SK-N-SH (cell line): ENCODE data around the gene DNAJA3. TPM values are rescaled to one million over a fixed set of nuclear protein-coding genes. Genes with fewer than 3 reads are reported as not detected.

Experiments used
- CTCF ChIA-PET: fragments of 300-600, 350-600 bp; formaldehyde crosslinking; extraction: SDS; loops from one replicate; lab custom pipeline; 2021; lab: Yijun Ruan, JAX
- POLR2A ChIA-PET: fragments of 350-600 bp; sonication (Branson Sonifier 250); formaldehyde crosslinking; extraction: SDS; loops from one replicate; lab custom pipeline; 2020; ENCODE audit warnings: antibody characterized with exemption, inconsistent platforms; lab: Yijun Ruan, JAX
- DNase-seq: peaks from one replicate; pipeline ENCODE4 v3.0.0; 2012
- H2AFZ ChIP-seq: fragments of 200-600 bp; sonication (generic); 2 replicates; pipeline ENCODE4 v1.8.1; 2016; ENCODE audit warnings: antibody characterized with exemption, mild to moderate bottlenecking, low read depth
- H3F3A ChIP-seq: fragments of 200-600 bp; sonication (generic); replicated peaks from 2 replicates; pipeline ENCODE3; 2016; ENCODE audit warnings: antibody characterized with exemption, mild to moderate bottlenecking; ENCODE audit not compliant: insufficient read depth
- H3K27ac ChIP-seq, 2 experiments: fragments of 200-500 bp in 1 of 2; fragments of 200-600 bp in 1 of 2; sonication (Bioruptor generic) in 1 of 2; sonication (generic), shearing (Covaris generic) in 1 of 2; 2 replicates each; pipeline versions ENCODE4 v1.5.1 to v1.6.1; 2014 to 2016; ENCODE audit warnings: low read depth in 2 of 2, inconsistent platforms in 1 of 2, low read length in 1 of 2, mild to moderate bottlenecking in 1 of 2, mixed read lengths in 1 of 2
- H3K27me3 ChIP-seq: fragments of 200-600 bp; sonication (generic), shearing (Covaris generic); 2 replicates; pipeline ENCODE4 v1.6.1; 2016; ENCODE audit warnings: mixed run types; ENCODE audit not compliant: insufficient read depth
- H3K36me3 ChIP-seq, 2 experiments: fragments of 200-500 bp in 1 of 2; fragments of 200-600 bp in 1 of 2; sonication (Bioruptor generic) in 1 of 2; sonication (generic) in 1 of 2; replicated peaks in 1 of 2; 2 replicates each; pipeline versions ENCODE3 to v1.5.1; 2014 to 2016; ENCODE audit warnings: low read length in 1 of 2, mild to moderate bottlenecking in 1 of 2; ENCODE audit not compliant: insufficient read depth in 2 of 2, control insufficient read depth in 1 of 2
- H3K4me1 ChIP-seq, 2 experiments: fragments of 200-500 bp in 1 of 2; fragments of 200-600 bp in 1 of 2; sonication (Bioruptor generic) in 1 of 2; sonication (generic), shearing (Covaris generic) in 1 of 2; 2 replicates each; pipeline versions ENCODE4 v1.5.1 to v1.6.1; 2014 to 2016; ENCODE audit warnings: low read depth in 1 of 2, low read length in 1 of 2, mixed run types in 1 of 2; ENCODE audit not compliant: insufficient read depth in 2 of 2, control insufficient read depth in 1 of 2
- H3K4me2 ChIP-seq: fragments of 200-600 bp; sonication (generic), shearing (Covaris generic); 2 replicates; pipeline ENCODE4 v1.6.1; 2017; ENCODE audit warnings: mixed run types
- H3K4me3 ChIP-seq, 2 experiments: fragments of 200-500 bp in 1 of 2; fragments of 200-600 bp in 1 of 2; sonication (Bioruptor generic) in 1 of 2; sonication (generic), shearing (Covaris generic) in 1 of 2; 2 replicates each; pipeline versions ENCODE4 v1.5.1 to v1.8.1; 2014 to 2016; ENCODE audit warnings: low read depth in 2 of 2, inconsistent platforms in 1 of 2, low read length in 1 of 2, mild to moderate bottlenecking in 1 of 2, mixed read lengths in 1 of 2, moderate library complexity in 1 of 2
- H3K79me2 ChIP-seq: fragments of 200-600 bp; sonication (generic); 2 replicates; pipeline ENCODE4 v1.8.1; 2017; ENCODE audit warnings: mild to moderate bottlenecking; ENCODE audit not compliant: insufficient read depth
- H3K9ac ChIP-seq: fragments of 200-600 bp; sonication (generic); 2 replicates; pipeline ENCODE4 v1.6.1; 2017; ENCODE audit warnings: mixed run types
- H3K9me2 ChIP-seq: fragments of 200-600 bp; sonication (generic); 2 replicates; pipeline ENCODE4 v1.6.1; 2017; ENCODE audit warnings: mixed run types
- H3K9me3 ChIP-seq: fragments of 200-600 bp; sonication (generic); 2 replicates; pipeline ENCODE4 v1.6.1; 2017; ENCODE audit warnings: mixed run types, mild to moderate bottlenecking, moderate library complexity
- H4K20me1 ChIP-seq: fragments of 200-600 bp; sonication (generic); 2 replicates; pipeline ENCODE4 v1.6.1; 2017; ENCODE audit warnings: mild to moderate bottlenecking, mixed run types; ENCODE audit not compliant: insufficient read depth
- CHD2 ChIP-seq: fragments of 150-350 bp; IDR thresholded peaks from 2 replicates; pipeline ENCODE4 v1.6.1; 2018; ENCODE audit warnings: low read length; ENCODE audit not compliant: partially characterized antibody
- ELF1 ChIP-seq: IDR thresholded peaks from 2 replicates; pipeline ENCODE4 v1.4.0; 2012
- FOXJ3 ChIP-seq: sonication (generic); formaldehyde crosslinking; IDR thresholded peaks from 2 replicates; pipeline ENCODE4 v1.5.1; 2020; ENCODE audit warnings: mild to moderate bottlenecking, missing genetic modification reagents
- GABPA ChIP-seq: IDR thresholded peaks from 2 replicates; pipeline ENCODE4 v1.4.0; 2012; ENCODE audit warnings: low read depth, mild to moderate bottlenecking
- GATA2 ChIP-seq: sonication (generic); formaldehyde crosslinking; IDR thresholded peaks from 2 replicates; pipeline ENCODE4 v1.5.0; 2020; ENCODE audit warnings: mild to moderate bottlenecking, missing genetic modification reagents
- IRF3 ChIP-seq: fragments of 150-350 bp; IDR thresholded peaks from 2 replicates; pipeline ENCODE4 v1.6.1; 2016; ENCODE audit warnings: mild to moderate bottlenecking, low read depth, low read length
- MXI1 ChIP-seq: IDR thresholded peaks from 2 replicates; pipeline ENCODE4 v1.6.1; 2012; ENCODE audit warnings: mild to moderate bottlenecking, low read depth, low read length, improper control_type of control experiment
- NRF1 ChIP-seq: IDR thresholded peaks from 2 replicates; pipeline ENCODE4 v1.6.1; 2012; ENCODE audit warnings: low read depth, mild to moderate bottlenecking, low read length
- PBX3 ChIP-seq: IDR thresholded peaks from 2 replicates; pipeline ENCODE4; 2012
- RAD21 ChIP-seq: IDR thresholded peaks from 2 replicates; pipeline ENCODE4 v1.6.1; 2012; ENCODE audit warnings: mild to moderate bottlenecking, low read length
- RFX5 ChIP-seq: IDR thresholded peaks from 2 replicates; pipeline ENCODE4 v1.6.1; 2012; ENCODE audit warnings: mild to moderate bottlenecking, improper control_type of control experiment, low read length
- RXRA ChIP-seq: IDR thresholded peaks from 2 replicates; pipeline ENCODE4 v1.4.0; 2012; ENCODE audit warnings: low read depth, mild to moderate bottlenecking, borderline replicate concordance
- TAF1 ChIP-seq: IDR thresholded peaks from 2 replicates; pipeline ENCODE4 v1.6.1; 2012; ENCODE audit warnings: low read depth, mild to moderate bottlenecking, low read length, moderate library complexity, borderline replicate concordance
- TCF12 ChIP-seq: IDR thresholded peaks from 2 replicates; pipeline ENCODE4 v1.4.0; 2012
- TEAD4 ChIP-seq: IDR thresholded peaks from 2 replicates; pipeline ENCODE4 v1.4.0; 2012; ENCODE audit warnings: mild to moderate bottlenecking, borderline replicate concordance; ENCODE audit not compliant: insufficient read depth
- USF1 ChIP-seq: IDR thresholded peaks from 2 replicates; pipeline ENCODE4 v1.4.0; 2012; ENCODE audit warnings: low read depth, borderline replicate concordance
- WGBS: methylation state at CpG from one replicate; pipeline ENCODE4 v1.1.6; 2017; ENCODE audit warnings: low lambda C conversion rate; 5-methylcytosine and 5-hydroxymethylcytosine counted together
- polyA plus RNA-seq, 3 experiments: library from polyadenylated mRNA; depleted of rRNA; stranded (reverse); fragments of >200 nt; gene quantifications; 2 replicates each; pipeline ENCODE4 v1.2.3, GENCODE V29; 2012

DNAJA3 gene
- polyA plus RNA-seq, 1 of the 3 experiments (the other 2 are of a cell fraction) = 52.6 TPM

GRCh38 chr16:4455951-4456350 lies 30.3 kb downstream of the DNAJA3 start:
- no peak overlapping the region for H3K4me2 ChIP-seq
- ChIA-PET POLR2A (interaction anchor here (1.3 kb wide), 1 partner anchor 10 kb away, joined by 3 read pairs; no protein-coding TSS in a partner anchor), CTCF (no interaction called here)
- no peak for TF ChIP-seq NRF1
- H3K79me2 ChIP-seq = no peaks in the 10 kb centered on the region
- no peaks in the 10 kb centered on the region for H3K9me3 ChIP-seq
- peaks cover 26 to 38% of the 10 kb centered on the region in 2 experiments for H3K36me3 ChIP-seq
- no peak overlapping the region for H2AFZ ChIP-seq
- no peak for DNase-seq
- 73% methylated on average over 9 of the region's 10 CpGs for WGBS
- H3K4me3 ChIP-seq = no peak overlapping the region
- H3K27ac ChIP-seq = no peak overlapping the region
- no peaks in the 10 kb centered on the region for H3K27me3 ChIP-seq
- no peaks in the 10 kb centered on the region for H3K9me2 ChIP-seq
- H3K4me1 ChIP-seq = no peaks in the 10 kb centered on the region
- H4K20me1 ChIP-seq = no peaks in the 10 kb centered on the region
- peaks cover 12% of the 10 kb centered on the region for H3F3A ChIP-seq
- no peak overlapping the region for H3K9ac ChIP-seq

- CTCF ChIA-PET = interaction anchor here (1.5 to 1.6 kb wide), 2 partner anchors 12 to 15 kb away, joined by 4 read pairs; partner anchors contain the start of gene HMOX2
- peaks cover 0 to 8% of the 10 kb centered on the region in 2 experiments; a peak in 1 of 4 replicates for H3K4me1 ChIP-seq
- no peaks in the 10 kb centered on the region for H3K9me2 ChIP-seq
- no peaks in the 10 kb centered on the region for H3K79me2 ChIP-seq
- no peaks in the 10 kb centered on the region for H4K20me1 ChIP-seq
- no peak overlapping the region for H3K9ac ChIP-seq
- POLR2A ChIA-PET = no interaction called here
- WGBS = 90% methylated on average over 5 of the region's 5 CpGs
- no peak for DNase-seq
- TF ChIP-seq RXRA = no peak
- TF ChIP-seq TCF12 = no peak
- TF ChIP-seq IRF3 = no peak
- TF ChIP-seq USF1 = no peak
- TF ChIP-seq ELF1 = no peak
- no peak for TF ChIP-seq GABPA
- TF ChIP-seq CHD2 = no peak
- no peak for TF ChIP-seq MXI1
- TF ChIP-seq RAD21 = no peak
- no peak for TF ChIP-seq TEAD4
- no peak for TF ChIP-seq RFX5
- no peak for TF ChIP-seq PBX3
- no peak for TF ChIP-seq FOXJ3 (CRISPR knock-in tag)
- no peak for TF ChIP-seq TAF1
- no peak for TF ChIP-seq GATA2 (CRISPR knock-in tag)
- peaks cover 14 to 21% of the 10 kb centered on the region in 2 experiments for H3K36me3 ChIP-seq
- no peaks in the 10 kb centered on the region for H3K27me3 ChIP-seq
- no peak overlapping the region for H2AFZ ChIP-seq
- no peak overlapping the region for H3K4me3 ChIP-seq
- H3F3A ChIP-seq = peaks cover 27% of the 10 kb centered on the region
- H3K4me2 ChIP-seq = no peak overlapping the region
- H3K27ac ChIP-seq = no peak overlapping the region
- no peaks in the 10 kb centered on the region for H3K9me3 ChIP-seq
Measured at GRCh38 chr16:4460936-4461249, 35.2 kb downstream of the DNAJA3 start.
